PC-3 (cell line): Measurements from ENCODE around the gene ZNF763. TPM values are rescaled to one million over a fixed set of nuclear protein-coding genes. Genes with fewer than 3 reads are reported as not detected.

Experiments used
- ATAC-seq: fragments of 200-7000 bp; cut with Tn5 transposase; 2 replicates; pipeline ENCODE4 v1.9.1; 2020; ENCODE audit warnings: mild to moderate bottlenecking, moderate library complexity
- BruUV-seq: library from RNA; stranded (reverse); fragments of 400-500 nt; replicated peaks from 2 replicates; lab custom pipeline; 2021; lab: Mats Ljungman, UMichigan
- CTCF ChIA-PET: fragments of 300-600 bp; sonication (Branson Sonifier 250); formaldehyde crosslinking; loops from one replicate; lab custom pipeline; 2022; ENCODE audit warnings: antibody characterized with exemption; lab: Charles Lee
- POLR2A ChIA-PET: fragments of 300-600 bp; sonication (Branson Sonifier 250); formaldehyde crosslinking; loops from one replicate; lab custom pipeline; 2022; ENCODE audit warnings: antibody characterized with exemption; ENCODE audit not compliant: unreplicated experiment; lab: Charles Lee
- DNase-seq: peaks from one replicate; pipeline ENCODE4 v3.0.0-alpha.2; 2015
- H2AFZ ChIP-seq: fragments of 300-600 bp; sonication (generic); 2 replicates; pipeline ENCODE4 v1.6.0; 2016; ENCODE audit warnings: antibody characterized with exemption, low read length
- H3F3A ChIP-seq: fragments of 300-600 bp; sonication (generic); one replicate; pipeline ENCODE4 v1.6.0; 2017; ENCODE audit warnings: antibody characterized with exemption, low read length, control low read depth, mild to moderate bottlenecking; ENCODE audit not compliant: unreplicated experiment
- H3K27ac ChIP-seq: fragments of 300-600 bp; sonication (generic); 2 replicates; pipeline ENCODE4 v1.5.1; 2016; ENCODE audit warnings: mild to moderate bottlenecking, low read length
- H3K27me3 ChIP-seq: fragments of 300-600 bp; sonication (generic); 2 replicates; pipeline ENCODE4 v1.6.1; 2016; ENCODE audit warnings: low read length, mixed read lengths
- H3K36me3 ChIP-seq: fragments of 300-600 bp; sonication (generic); 2 replicates; pipeline ENCODE4 v1.6.1; 2016; ENCODE audit warnings: low read depth, mixed run types, low read length, mixed read lengths
- H3K4me1 ChIP-seq: fragments of 300-600 bp; sonication (generic); 2 replicates; pipeline ENCODE4 v1.5.1; 2016; ENCODE audit warnings: low read length; ENCODE audit not compliant: insufficient read depth
- H3K4me2 ChIP-seq: fragments of 300-600 bp; sonication (generic); 2 replicates; pipeline ENCODE4 v1.6.0; 2016; ENCODE audit warnings: low read length
- H3K4me3 ChIP-seq: fragments of 300-600 bp; sonication (generic); 2 replicates; pipeline ENCODE4 v1.5.1; 2016; ENCODE audit warnings: mild to moderate bottlenecking, low read length, mixed read lengths
- H3K79me2 ChIP-seq: fragments of 300-600 bp; sonication (generic); 2 replicates; pipeline ENCODE4 v1.6.1; 2017; ENCODE audit warnings: low read length, mixed read lengths
- H3K9ac ChIP-seq: fragments of 300-600 bp; sonication (generic); 2 replicates; pipeline ENCODE4 v1.6.0; 2016; ENCODE audit warnings: mild to moderate bottlenecking, low read length
- H3K9me2 ChIP-seq: fragments of 300-600 bp; sonication (generic); replicated peaks from 2 replicates; pipeline ENCODE4 v1.6.1; 2016; ENCODE audit warnings: mixed run types, low read length, mixed read lengths
- H3K9me3 ChIP-seq: fragments of 300-600 bp; sonication (generic); 2 replicates; pipeline ENCODE4 v1.6.1; 2016; ENCODE audit warnings: low read length, mixed read lengths
- H4K20me1 ChIP-seq: fragments of 300-600 bp; sonication (generic); 2 replicates; pipeline ENCODE4 v1.6.1; 2016; ENCODE audit warnings: low read length, mixed read lengths
- EZH2 ChIP-seq: fragments of 300-600 bp; sonication (generic); IDR thresholded peaks from one replicate; pipeline ENCODE4 v1.6.1; 2017; ENCODE audit warnings: antibody characterized with exemption, mild to moderate bottlenecking, low read length; ENCODE audit not compliant: unreplicated experiment
- EZH2phosphoT487 ChIP-seq: fragments of 300-600 bp; sonication (generic); IDR thresholded peaks from 2 replicates; pipeline ENCODE4 v1.6.1; 2018; ENCODE audit warnings: mild to moderate bottlenecking, antibody characterized with exemption, low read length, borderline replicate concordance
- intact Hi-C: fragments of 100-400 bp; cut with micrococcal nuclease; formaldehyde crosslinking; loops from 2 replicates; pipeline ENCODE4 v1.9.0; 2023
- total RNA-seq: library from RNA; depleted of rRNA; stranded (reverse); fragments of >200 nt; gene quantifications from 2 replicates; pipeline ENCODE4 v1.2.3, GENCODE V29; 2014
- TF ChIP-seq, protein P1 (sequence below): fragments of 300-600 bp; sonication (generic); conservative IDR thresholded peaks from 2 replicates; pipeline ENCODE4 v1.5.1; 2017; ENCODE audit warnings: antibody characterized with exemption, low read depth, mild to moderate bottlenecking, low read length

The ZNF763 gene
- total RNA-seq, 1 experiment from 2014 or later = 0.33 TPM

DNA sequence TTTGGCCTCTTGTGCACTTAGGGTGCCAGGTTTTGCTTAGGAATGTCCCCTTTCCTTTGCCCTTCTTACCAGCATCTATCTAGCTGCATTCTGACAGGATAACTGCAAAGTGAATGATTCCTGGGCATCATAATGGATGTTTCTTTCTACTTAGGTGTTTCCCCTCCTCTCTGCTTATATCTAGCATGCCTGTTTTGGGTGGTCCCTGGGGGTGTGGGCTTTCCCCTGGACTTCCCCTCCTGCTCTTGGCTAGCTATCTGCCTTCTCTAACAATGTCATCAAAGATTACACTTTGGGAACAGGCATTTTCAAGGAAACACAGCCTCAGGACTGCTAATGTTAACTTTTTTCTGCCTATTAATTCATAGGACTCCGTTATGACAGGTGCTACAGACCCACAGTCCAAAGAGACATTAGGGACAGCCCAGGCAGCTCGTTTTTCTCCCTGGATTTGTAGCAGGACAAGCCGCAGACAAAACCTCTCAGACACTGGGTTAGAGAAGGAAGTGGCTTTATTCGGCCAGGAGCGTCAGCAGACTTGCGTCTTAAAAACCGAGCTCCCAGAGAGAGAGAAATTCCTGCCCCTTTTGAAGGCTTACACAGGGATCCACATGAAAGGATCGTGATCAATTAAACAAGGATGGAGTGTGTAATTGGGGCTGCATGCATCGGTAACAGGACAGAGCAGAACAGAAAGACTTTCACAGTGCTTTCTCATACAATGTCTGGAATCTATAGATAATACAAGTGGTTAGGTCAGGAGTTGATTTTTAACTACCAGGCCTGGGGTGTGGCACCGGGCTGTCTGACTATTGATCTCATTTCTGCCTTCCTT lies 22.6 kb upstream of the ZNF763 start:
- H3K27ac ChIP-seq = no peak overlapping the region
- no peak overlapping the region for H3K4me2 ChIP-seq
- peaks cover 74% of the 10 kb centered on the region for H3K36me3 ChIP-seq
- POLR2A ChIA-PET = interaction anchor here (0.6 kb wide), 1 partner anchor 93 kb away, joined by 6 read pairs; the partner anchor contains the start of gene ZNF433
- H3F3A ChIP-seq = no peaks in the 10 kb centered on the region
- no peak overlapping the region for H2AFZ ChIP-seq
- no peaks in the 10 kb centered on the region for H3K9me2 ChIP-seq
- CTCF ChIA-PET = no interaction called here
- H3K9me3 ChIP-seq = peaks cover 67% of the 10 kb centered on the region
- TF ChIP-seq EZH2phosphoT487 (no peak), EZH2 (no peak)
- TF ChIP-seq, protein P1, sequence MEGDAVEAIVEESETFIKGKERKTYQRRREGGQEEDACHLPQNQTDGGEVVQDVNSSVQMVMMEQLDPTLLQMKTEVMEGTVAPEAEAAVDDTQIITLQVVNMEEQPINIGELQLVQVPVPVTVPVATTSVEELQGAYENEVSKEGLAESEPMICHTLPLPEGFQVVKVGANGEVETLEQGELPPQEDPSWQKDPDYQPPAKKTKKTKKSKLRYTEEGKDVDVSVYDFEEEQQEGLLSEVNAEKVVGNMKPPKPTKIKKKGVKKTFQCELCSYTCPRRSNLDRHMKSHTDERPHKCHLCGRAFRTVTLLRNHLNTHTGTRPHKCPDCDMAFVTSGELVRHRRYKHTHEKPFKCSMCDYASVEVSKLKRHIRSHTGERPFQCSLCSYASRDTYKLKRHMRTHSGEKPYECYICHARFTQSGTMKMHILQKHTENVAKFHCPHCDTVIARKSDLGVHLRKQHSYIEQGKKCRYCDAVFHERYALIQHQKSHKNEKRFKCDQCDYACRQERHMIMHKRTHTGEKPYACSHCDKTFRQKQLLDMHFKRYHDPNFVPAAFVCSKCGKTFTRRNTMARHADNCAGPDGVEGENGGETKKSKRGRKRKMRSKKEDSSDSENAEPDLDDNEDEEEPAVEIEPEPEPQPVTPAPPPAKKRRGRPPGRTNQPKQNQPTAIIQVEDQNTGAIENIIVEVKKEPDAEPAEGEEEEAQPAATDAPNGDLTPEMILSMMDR = no peak
- H3K9ac ChIP-seq = no peak overlapping the region
- no peak for ATAC-seq
- peaks cover 30% of the 10 kb centered on the region for H3K79me2 ChIP-seq
- no peaks in the 10 kb centered on the region for H4K20me1 ChIP-seq
- H3K27me3 ChIP-seq = no peaks in the 10 kb centered on the region
- H3K4me3 ChIP-seq = no peak overlapping the region
- no peak for DNase-seq
- no TSS peak for BruUV-seq
- no peaks in the 10 kb centered on the region for H3K4me1 ChIP-seq
- intact Hi-C loops = no loop called here

DNA sequence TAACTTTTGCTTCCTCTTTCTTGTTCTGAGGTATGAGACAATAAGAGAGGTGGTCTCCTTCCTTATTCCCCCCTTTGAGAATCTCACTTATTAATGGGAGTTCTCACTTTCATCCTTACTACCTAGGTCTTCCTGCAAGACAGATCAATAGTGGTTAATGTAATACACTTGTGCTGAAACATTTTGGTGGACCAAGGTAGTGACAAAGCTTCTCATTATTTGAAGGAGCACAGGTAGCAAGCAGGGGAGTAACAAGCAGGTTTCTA lies 22.1 kb upstream of the ZNF763 start:
- ATAC-seq (no peak), DNase-seq (peak; percentile 30)
- BruUV-seq = no TSS peak
- Histone ChIP-seq H3K9ac (no peak overlapping the region), H3K36me3 (peaks cover 76% of the 10 kb centered on the region), H4K20me1 (no peaks in the 10 kb centered on the region), H3K9me2 (no peaks in the 10 kb centered on the region), H2AFZ (no peak overlapping the region), H3K27me3 (no peaks in the 10 kb centered on the region), H3K9me3 (peaks cover 70% of the 10 kb centered on the region), H3K4me3 (no peak overlapping the region), H3F3A (no peaks in the 10 kb centered on the region), H3K4me2 (no peak overlapping the region), H3K4me1 (no peaks in the 10 kb centered on the region), H3K27ac (no peak overlapping the region), H3K79me2 (peaks cover 26% of the 10 kb centered on the region)
- no peak for TF ChIP-seq EZH2phosphoT487
- TF ChIP-seq, protein P1 = no peak
- TF ChIP-seq EZH2 = no peak
- CTCF ChIA-PET = no interaction called here
- POLR2A ChIA-PET = interaction anchor here (0.6 kb wide), 1 partner anchor 93 kb away, joined by 6 read pairs; the partner anchor contains the start of gene ZNF433
- intact Hi-C loops = no loop called here

DNA sequence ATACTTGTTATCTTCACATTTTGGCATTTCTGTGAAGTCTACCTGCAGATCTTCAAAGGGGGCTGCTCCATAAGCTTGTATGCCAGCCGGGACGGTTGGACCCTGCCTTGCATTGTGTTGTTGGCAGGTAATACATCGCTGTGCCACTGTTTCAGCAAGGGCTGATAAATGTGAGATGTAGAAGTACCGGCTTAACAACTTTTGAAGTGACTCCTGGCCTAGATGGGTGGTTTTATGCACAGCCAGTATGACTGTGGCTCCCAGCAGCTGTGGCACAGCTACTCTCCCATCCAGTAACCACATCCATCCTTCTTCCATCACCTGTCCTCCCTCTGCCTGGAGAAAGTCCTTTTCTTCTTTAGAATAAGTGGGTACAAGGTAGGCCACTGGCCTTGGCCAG lies 20.2 kb upstream of the ZNF763 start:
- H3K9me3 ChIP-seq = peaks cover 84% of the 10 kb centered on the region

More for the DNA sequence above, 20.2 kb upstream of the ZNF763 start:
- Histone ChIP-seq H4K20me1 (no peaks in the 10 kb centered on the region), H3K79me2 (peaks cover 16% of the 10 kb centered on the region), H3K36me3 (peaks cover 88% of the 10 kb centered on the region), H3F3A (no peaks in the 10 kb centered on the region), H3K9me2 (no peaks in the 10 kb centered on the region), H3K27ac (no peak overlapping the region), H3K9ac (no peak overlapping the region), H3K27me3 (no peaks in the 10 kb centered on the region), H2AFZ (no peak overlapping the region), H3K4me2 (no peak overlapping the region), H3K4me3 (no peak overlapping the region), H3K4me1 (no peaks in the 10 kb centered on the region)
- no TSS peak for BruUV-seq
- ATAC-seq (no peak), DNase-seq (no peak)
- TF ChIP-seq EZH2 (no peak), EZH2phosphoT487 (no peak)
- TF ChIP-seq, protein P1 = no peak
- ChIA-PET CTCF (no interaction called here), POLR2A (no interaction called here)
- intact Hi-C loops = no loop called here
